Liver (tissue), 9 donors: Measurements from ENCODE around the gene KCNK3. TPM values are rescaled to one million over a fixed set of nuclear protein-coding genes. Genes with fewer than 3 reads are reported as not detected.

Source experiments
- DNase-seq: peaks from one replicate; pipeline ENCODE4 v3.0.0-alpha.2; 2017; ENCODE audit warnings: low spot score
- H3K27ac ChIP-seq, 2 donors: one replicate each; pipeline ENCODE4 v1.7.0; 2013; ENCODE audit warnings: inconsistent platforms in 2 of 2, low read length in 2 of 2, control low read depth in 1 of 2, low read depth in 1 of 2, mild to moderate bottlenecking in 1 of 2
- H3K27me3 ChIP-seq, 4 donors: one replicate each; pipeline versions ENCODE4 v1.6.1 to v1.7.0; 2013; ENCODE audit warnings: low read length in 3 of 4, inconsistent platforms in 1 of 4, mild to moderate bottlenecking in 1 of 4, moderate library complexity in 1 of 4; ENCODE audit not compliant: control insufficient read depth in 4 of 4, insufficient read depth in 4 of 4
- H3K36me3 ChIP-seq, 4 donors: one replicate each; pipeline versions ENCODE4 v1.6.1 to v1.7.0; 2013; ENCODE audit warnings: low read length in 3 of 4, mild to moderate bottlenecking in 3 of 4, low read depth in 1 of 4, moderate library complexity in 1 of 4; ENCODE audit not compliant: control insufficient read depth in 4 of 4, insufficient read depth in 3 of 4
- H3K4me1 ChIP-seq, 4 donors: one replicate each; pipeline versions ENCODE4 v1.6.1 to v1.7.0; 2013; ENCODE audit warnings: low read length in 3 of 4, mild to moderate bottlenecking in 3 of 4, moderate library complexity in 1 of 4; ENCODE audit not compliant: control insufficient read depth in 4 of 4, insufficient read depth in 4 of 4
- H3K4me3 ChIP-seq, 3 donors: one replicate each; pipeline versions ENCODE4 v1.6.1 to v1.7.0; 2013; ENCODE audit warnings: low read length in 3 of 3, control low read depth in 1 of 3, low read depth in 1 of 3, mild to moderate bottlenecking in 1 of 3
- H3K9ac ChIP-seq, 2 donors: one replicate each; pipeline ENCODE4 v1.7.0; 2013; ENCODE audit warnings: low read length in 2 of 2, mild to moderate bottlenecking in 2 of 2, moderate library complexity in 2 of 2, control low read depth in 1 of 2, low read depth in 1 of 2
- H3K9me3 ChIP-seq, 4 donors: one replicate each; pipeline versions ENCODE4 v1.6.1 to v1.7.0; 2013; ENCODE audit warnings: low read length in 3 of 4; ENCODE audit not compliant: control insufficient read depth in 4 of 4
- FOXA1 ChIP-seq: IDR thresholded peaks from 2 replicates; pipeline ENCODE4 v1.6.1; 2016; ENCODE audit warnings: antibody characterized with exemption
- RXRA ChIP-seq, 2 donors: IDR thresholded peaks; 2 replicates each; pipeline ENCODE4 v1.6.1; 2017 to 2018; ENCODE audit warnings: antibody characterized with exemption in 2 of 2, mild to moderate bottlenecking in 1 of 2
- SP1 ChIP-seq: IDR thresholded peaks from 2 replicates; pipeline ENCODE4 v1.6.1; 2018; ENCODE audit warnings: antibody characterized with exemption, mild to moderate bottlenecking
- TAF1 ChIP-seq: conservative IDR thresholded peaks from 2 replicates; pipeline ENCODE4 v1.6.1; 2016; ENCODE audit warnings: antibody characterized with exemption, mild to moderate bottlenecking
- YY1 ChIP-seq: IDR thresholded peaks from 2 replicates; pipeline ENCODE4 v1.6.1; 2016; ENCODE audit warnings: antibody characterized with exemption, mild to moderate bottlenecking
- WGBS: extraction: QIAGEN DNeasy Blood & Tissue Kit; methylation state at CpG from one replicate; pipeline ENCODE4 v1.1.7; 2013; 5-methylcytosine and 5-hydroxymethylcytosine counted together
- polyA plus RNA-seq, 2 donors: library from polyadenylated mRNA; stranded (reverse) in 1 of 2; unstranded in 1 of 2; fragments of 200-250 nt in 1 of 2; fragments of >200 nt in 1 of 2; fragmentation: Nextera tagmentation in 1 of 2; extraction: Ambion mirVana in 1 of 2; gene quantifications; one replicate each; pipeline versions ENCODE4 v1.2.1 to v1.2.3, GENCODE V29; 2013 to 2015
- total RNA-seq, 2 donors: library from RNA; depleted of rRNA; stranded (reverse); fragments of >200 nt; gene quantifications; one replicate each; pipeline ENCODE4 v1.2.3, GENCODE V29; 2014
- TF ChIP-seq, protein P1 (sequence below): fragments of 150-350 bp; IDR thresholded peaks from 2 replicates; pipeline ENCODE4 v1.5.1; 2017; ENCODE audit warnings: improper control_type of control experiment, low read depth, low read length; ENCODE audit not compliant: missing input control
- TF ChIP-seq, protein P2 (sequence below): IDR thresholded peaks from 2 replicates; pipeline ENCODE4 v1.6.1; 2016; ENCODE audit warnings: antibody characterized with exemption
- TF ChIP-seq, protein P3 (sequence below): IDR thresholded peaks from 2 replicates; pipeline ENCODE4 v1.6.1; 2016; ENCODE audit warnings: antibody characterized with exemption
- TF ChIP-seq, protein P4 (sequence below): IDR thresholded peaks from 2 replicates; pipeline ENCODE4 v1.6.1; 2016; ENCODE audit warnings: antibody characterized with exemption, mild to moderate bottlenecking
- donor health status: healthy.
- donor health status: healthy.
- donor health status: healthy.
- donor health status: healthy.
- donor health status: healthy.

Gene KCNK3
- total and polyA plus RNA-seq, 4 donors = 0.78 to 6.6 (median 2.6) TPM; not detected in 1

DNA sequence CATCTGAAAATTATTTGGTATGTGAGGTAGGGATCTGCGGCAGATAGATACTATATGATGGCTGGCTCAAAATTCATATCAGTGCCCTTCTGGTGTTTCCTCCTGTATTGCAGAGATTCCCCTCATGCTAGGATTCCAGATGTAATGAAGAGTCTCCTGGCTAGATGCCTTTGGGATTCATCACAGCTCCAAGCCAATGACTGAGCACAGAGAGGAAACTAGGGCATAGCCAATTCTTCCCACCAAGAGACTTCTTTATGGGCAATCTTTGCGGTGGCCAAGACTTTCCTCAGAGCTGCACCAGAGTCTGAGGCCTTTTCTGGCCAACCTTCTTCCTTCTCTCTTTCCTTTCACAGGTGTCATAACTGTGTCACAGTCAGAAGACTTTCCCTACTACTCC is 25.9 kb upstream of the KCNK3 start (continued):
- TF ChIP-seq, protein P1, sequence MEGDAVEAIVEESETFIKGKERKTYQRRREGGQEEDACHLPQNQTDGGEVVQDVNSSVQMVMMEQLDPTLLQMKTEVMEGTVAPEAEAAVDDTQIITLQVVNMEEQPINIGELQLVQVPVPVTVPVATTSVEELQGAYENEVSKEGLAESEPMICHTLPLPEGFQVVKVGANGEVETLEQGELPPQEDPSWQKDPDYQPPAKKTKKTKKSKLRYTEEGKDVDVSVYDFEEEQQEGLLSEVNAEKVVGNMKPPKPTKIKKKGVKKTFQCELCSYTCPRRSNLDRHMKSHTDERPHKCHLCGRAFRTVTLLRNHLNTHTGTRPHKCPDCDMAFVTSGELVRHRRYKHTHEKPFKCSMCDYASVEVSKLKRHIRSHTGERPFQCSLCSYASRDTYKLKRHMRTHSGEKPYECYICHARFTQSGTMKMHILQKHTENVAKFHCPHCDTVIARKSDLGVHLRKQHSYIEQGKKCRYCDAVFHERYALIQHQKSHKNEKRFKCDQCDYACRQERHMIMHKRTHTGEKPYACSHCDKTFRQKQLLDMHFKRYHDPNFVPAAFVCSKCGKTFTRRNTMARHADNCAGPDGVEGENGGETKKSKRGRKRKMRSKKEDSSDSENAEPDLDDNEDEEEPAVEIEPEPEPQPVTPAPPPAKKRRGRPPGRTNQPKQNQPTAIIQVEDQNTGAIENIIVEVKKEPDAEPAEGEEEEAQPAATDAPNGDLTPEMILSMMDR = no peak
- TF ChIP-seq SP1 (no peak), TAF1 (no peak), FOXA1 (no peak), RXRA (IDR thresholded peaks at IDR 0.05) (no peak), YY1 (no peak)
- TF ChIP-seq, protein P2, sequence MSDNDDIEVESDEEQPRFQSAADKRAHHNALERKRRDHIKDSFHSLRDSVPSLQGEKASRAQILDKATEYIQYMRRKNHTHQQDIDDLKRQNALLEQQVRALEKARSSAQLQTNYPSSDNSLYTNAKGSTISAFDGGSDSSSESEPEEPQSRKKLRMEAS = no peak

DNA sequence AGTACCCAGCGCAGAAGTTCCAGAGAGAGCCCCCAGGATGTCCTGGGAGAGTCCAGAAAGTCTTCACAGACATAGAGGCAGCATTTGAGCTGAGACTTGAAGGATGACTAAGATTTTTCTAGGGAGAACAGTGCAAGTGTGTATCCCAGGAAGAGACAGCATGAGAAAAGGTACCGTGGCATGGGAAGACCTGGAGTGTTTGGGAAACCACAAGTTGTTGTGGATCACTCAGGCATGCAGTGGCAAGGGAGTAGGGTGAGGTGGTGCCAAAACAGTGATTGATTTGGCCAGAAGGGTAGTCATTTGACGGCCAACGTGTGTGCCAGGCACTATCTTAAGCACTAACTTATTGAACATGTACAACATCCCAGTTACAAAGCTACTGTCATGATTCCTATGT is 24.5 kb upstream of the KCNK3 start:
- TF ChIP-seq, protein P3, sequence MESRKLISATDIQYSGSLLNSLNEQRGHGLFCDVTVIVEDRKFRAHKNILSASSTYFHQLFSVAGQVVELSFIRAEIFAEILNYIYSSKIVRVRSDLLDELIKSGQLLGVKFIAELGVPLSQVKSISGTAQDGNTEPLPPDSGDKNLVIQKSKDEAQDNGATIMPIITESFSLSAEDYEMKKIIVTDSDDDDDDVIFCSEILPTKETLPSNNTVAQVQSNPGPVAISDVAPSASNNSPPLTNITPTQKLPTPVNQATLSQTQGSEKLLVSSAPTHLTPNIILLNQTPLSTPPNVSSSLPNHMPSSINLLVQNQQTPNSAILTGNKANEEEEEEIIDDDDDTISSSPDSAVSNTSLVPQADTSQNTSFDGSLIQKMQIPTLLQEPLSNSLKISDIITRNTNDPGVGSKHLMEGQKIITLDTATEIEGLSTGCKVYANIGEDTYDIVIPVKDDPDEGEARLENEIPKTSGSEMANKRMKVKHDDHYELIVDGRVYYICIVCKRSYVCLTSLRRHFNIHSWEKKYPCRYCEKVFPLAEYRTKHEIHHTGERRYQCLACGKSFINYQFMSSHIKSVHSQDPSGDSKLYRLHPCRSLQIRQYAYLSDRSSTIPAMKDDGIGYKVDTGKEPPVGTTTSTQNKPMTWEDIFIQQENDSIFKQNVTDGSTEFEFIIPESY = no peak
- no peak for TF ChIP-seq YY1
- TF ChIP-seq, protein P4, sequence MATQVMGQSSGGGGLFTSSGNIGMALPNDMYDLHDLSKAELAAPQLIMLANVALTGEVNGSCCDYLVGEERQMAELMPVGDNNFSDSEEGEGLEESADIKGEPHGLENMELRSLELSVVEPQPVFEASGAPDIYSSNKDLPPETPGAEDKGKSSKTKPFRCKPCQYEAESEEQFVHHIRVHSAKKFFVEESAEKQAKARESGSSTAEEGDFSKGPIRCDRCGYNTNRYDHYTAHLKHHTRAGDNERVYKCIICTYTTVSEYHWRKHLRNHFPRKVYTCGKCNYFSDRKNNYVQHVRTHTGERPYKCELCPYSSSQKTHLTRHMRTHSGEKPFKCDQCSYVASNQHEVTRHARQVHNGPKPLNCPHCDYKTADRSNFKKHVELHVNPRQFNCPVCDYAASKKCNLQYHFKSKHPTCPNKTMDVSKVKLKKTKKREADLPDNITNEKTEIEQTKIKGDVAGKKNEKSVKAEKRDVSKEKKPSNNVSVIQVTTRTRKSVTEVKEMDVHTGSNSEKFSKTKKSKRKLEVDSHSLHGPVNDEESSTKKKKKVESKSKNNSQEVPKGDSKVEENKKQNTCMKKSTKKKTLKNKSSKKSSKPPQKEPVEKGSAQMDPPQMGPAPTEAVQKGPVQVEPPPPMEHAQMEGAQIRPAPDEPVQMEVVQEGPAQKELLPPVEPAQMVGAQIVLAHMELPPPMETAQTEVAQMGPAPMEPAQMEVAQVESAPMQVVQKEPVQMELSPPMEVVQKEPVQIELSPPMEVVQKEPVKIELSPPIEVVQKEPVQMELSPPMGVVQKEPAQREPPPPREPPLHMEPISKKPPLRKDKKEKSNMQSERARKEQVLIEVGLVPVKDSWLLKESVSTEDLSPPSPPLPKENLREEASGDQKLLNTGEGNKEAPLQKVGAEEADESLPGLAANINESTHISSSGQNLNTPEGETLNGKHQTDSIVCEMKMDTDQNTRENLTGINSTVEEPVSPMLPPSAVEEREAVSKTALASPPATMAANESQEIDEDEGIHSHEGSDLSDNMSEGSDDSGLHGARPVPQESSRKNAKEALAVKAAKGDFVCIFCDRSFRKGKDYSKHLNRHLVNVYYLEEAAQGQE = no peak
- no peak overlapping the region for H3K4me3 ChIP-seq
- H3K27me3 ChIP-seq = peaks cover 0 to 4% (median 2%) of the 10 kb centered on the region in 4 donors
- no peaks in the 10 kb centered on the region for H3K4me1 ChIP-seq
- no peaks in the 10 kb centered on the region for H3K36me3 ChIP-seq
- 86% methylated on average over 4 of the region's 4 CpGs for WGBS
- DNase-seq = no peak
- peaks cover 0 to 2% (median under 1%) of the 10 kb centered on the region in 4 donors for H3K9me3 ChIP-seq
- no peak overlapping the region for H3K9ac ChIP-seq
- H3K27ac ChIP-seq = no peak overlapping the region

DNA sequence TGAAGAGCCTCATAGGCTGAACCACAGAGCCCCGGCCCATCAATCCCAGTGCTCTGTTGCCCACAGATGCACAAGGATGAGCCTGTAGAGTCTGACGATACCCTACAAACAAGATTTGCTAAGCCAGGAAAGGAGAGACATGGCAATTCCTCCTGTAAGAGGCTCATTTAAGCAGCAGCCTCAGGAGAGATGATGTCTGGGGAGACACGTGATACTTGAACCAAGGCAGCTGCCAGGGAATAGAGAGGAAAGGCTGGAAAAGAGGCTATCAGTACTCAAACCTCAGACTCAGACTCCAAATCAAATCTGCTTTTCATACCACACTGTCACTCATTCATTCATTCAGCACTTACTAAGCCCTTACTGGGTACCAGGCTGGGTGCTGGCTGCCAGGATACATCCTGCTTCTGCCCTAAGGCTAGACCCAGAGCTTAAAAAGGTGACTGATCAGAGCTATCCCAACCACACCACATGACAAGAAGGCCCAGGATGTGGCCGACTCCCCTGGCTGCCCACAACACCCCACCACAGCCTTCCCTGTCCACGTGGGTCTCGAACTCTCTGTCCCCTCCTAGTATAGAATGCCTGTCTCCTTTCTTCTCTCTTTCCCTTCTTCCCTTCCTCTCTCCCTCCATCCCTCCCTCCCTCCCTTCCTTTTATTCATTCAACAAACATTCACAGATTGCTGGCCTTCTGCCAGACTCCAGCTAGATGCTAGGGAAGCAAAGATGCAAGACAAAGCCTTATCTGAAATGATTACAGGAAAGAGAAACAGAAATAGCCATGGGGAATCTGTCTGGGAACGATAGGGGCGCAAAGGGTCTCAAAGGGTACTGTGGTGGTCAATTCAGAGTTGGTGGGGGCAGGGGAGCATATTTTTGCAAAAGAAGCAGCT is 23.4 kb upstream of the KCNK3 start:
- WGBS = 58% methylated on average over 8 of the region's 8 CpGs
- H3K27ac ChIP-seq = no peak overlapping the region
- peaks cover 0 to 4% (median 2%) of the 10 kb centered on the region in 4 donors for H3K27me3 ChIP-seq
- H3K9ac ChIP-seq = no peak overlapping the region
- no peak overlapping the region for H3K4me3 ChIP-seq
- H3K36me3 ChIP-seq = no peaks in the 10 kb centered on the region
- no peaks in the 10 kb centered on the region for H3K4me1 ChIP-seq
- no peak for DNase-seq
- TF ChIP-seq YY1 = no peak
- H3K9me3 ChIP-seq = peaks cover 0 to 2% (median under 1%) of the 10 kb centered on the region in 4 donors
